Stomach (tissue), 9 donors: ENCODE data around the gene CPA3. TPM values are rescaled to one million over a fixed set of nuclear protein-coding genes. Genes with fewer than 3 reads are reported as not detected.

Experiments used
- DNase-seq, 2 donors: peaks; one replicate each; pipeline versions ENCODE4 v3.0.0 to v3.0.0-alpha.2; 2013 to 2019
- H3K27ac ChIP-seq, 5 donors: fragments of 200-600 bp in 4 of 5; sonication (generic) in 4 of 5; one replicate each; pipeline ENCODE4 v1.5.1; 2013 to 2019; ENCODE audit warnings: mild to moderate bottlenecking in 1 of 5, moderate library complexity in 1 of 5
- H3K27me3 ChIP-seq, 3 donors: fragments of 200-600 bp; sonication (generic); one replicate each; pipeline ENCODE4 v1.5.1; 2017 to 2019; ENCODE audit warnings: mixed run types in 1 of 3
- H3K36me3 ChIP-seq, 4 donors: fragments of 200-600 bp; sonication (generic); 1 replicate in 3 of 4; 2 replicates in 1 of 4; pipeline ENCODE4 v1.5.1; 2016 to 2019
- H3K4me1 ChIP-seq, 4 donors: fragments of 200-600 bp; sonication (generic); one replicate each; pipeline ENCODE4 v1.5.1; 2016 to 2019
- H3K4me3 ChIP-seq, 4 donors: fragments of 200-600 bp; sonication (generic) in 3 of 4; one replicate each; pipeline ENCODE4 v1.5.1; 2016 to 2019; ENCODE audit warnings: mild to moderate bottlenecking in 1 of 4
- H3K9me3 ChIP-seq, 4 donors: fragments of 200-600 bp; sonication (generic); one replicate each; pipeline ENCODE4 v1.5.1; 2016 to 2019
- EP300 ChIP-seq: sonication (generic); formaldehyde crosslinking; IDR thresholded peaks from one replicate; pipeline ENCODE4 v1.6.1; 2017; ENCODE audit warnings: antibody characterized with exemption
- POLR2A ChIP-seq, 4 donors: fragments of 450-650 bp; IDR thresholded peaks; one replicate each; pipeline ENCODE4 v1.6.1; 2016; ENCODE audit warnings: antibody characterized with exemption in 4 of 4, control low read depth in 2 of 4, mild to moderate bottlenecking in 1 of 4, moderate library complexity in 1 of 4
- POLR2AphosphoS5 ChIP-seq, 3 donors: sonication (generic); formaldehyde crosslinking; IDR thresholded peaks; one replicate each; pipeline ENCODE4 v1.6.1; 2016; ENCODE audit warnings: antibody characterized with exemption in 3 of 3
- WGBS, 5 donors: extraction: QIAGEN DNeasy Blood & Tissue Kit in 3 of 5; methylation state at CpG; one replicate each; pipeline versions ENCODE4 v1.1.5 to v1.1.7; 2013 to 2018; 5-methylcytosine and 5-hydroxymethylcytosine counted together
- intact Hi-C: fragments of 100-400 bp; cut with DNase I; formaldehyde crosslinking; loops from one replicate; pipeline ENCODE4 v1.15.1; 2023; ENCODE audit warnings: low total_unique reads
- polyA plus RNA-seq, 3 donors: library from polyadenylated mRNA; stranded (reverse); fragments of 200-250 nt; gene quantifications; one replicate each; pipeline ENCODE4 v1.2.3, GENCODE V29; 2013
- total RNA-seq, 5 donors: library from RNA; depleted of rRNA; stranded (reverse); fragments of >200 nt; gene quantifications; one replicate each; pipeline versions ENCODE4 v1.1.0 to v1.2.3, GENCODE V29; 2014 to 2016
- TF ChIP-seq, protein P1 (sequence below), 7 experiments: fragments of 450-650 bp in 4 of 7; fragments of 200-600 bp in 3 of 7; sonication (generic) in 3 of 7; IDR thresholded peaks; one replicate each; pipeline ENCODE4 v1.5.1; 2016 to 2019; ENCODE audit warnings: antibody characterized with exemption in 7 of 7, control low read depth in 2 of 7, mild to moderate bottlenecking in 1 of 7
- donor health status: healthy with polysubstance abuse.
- donor health status: Bipolar disorder and iron deficiency.
- donor health status: healthy.

Gene CPA3
- total and polyA plus RNA-seq, 8 donors = 1.1 to 29.6 (median 19.8) TPM; not detected in 3

DNA sequence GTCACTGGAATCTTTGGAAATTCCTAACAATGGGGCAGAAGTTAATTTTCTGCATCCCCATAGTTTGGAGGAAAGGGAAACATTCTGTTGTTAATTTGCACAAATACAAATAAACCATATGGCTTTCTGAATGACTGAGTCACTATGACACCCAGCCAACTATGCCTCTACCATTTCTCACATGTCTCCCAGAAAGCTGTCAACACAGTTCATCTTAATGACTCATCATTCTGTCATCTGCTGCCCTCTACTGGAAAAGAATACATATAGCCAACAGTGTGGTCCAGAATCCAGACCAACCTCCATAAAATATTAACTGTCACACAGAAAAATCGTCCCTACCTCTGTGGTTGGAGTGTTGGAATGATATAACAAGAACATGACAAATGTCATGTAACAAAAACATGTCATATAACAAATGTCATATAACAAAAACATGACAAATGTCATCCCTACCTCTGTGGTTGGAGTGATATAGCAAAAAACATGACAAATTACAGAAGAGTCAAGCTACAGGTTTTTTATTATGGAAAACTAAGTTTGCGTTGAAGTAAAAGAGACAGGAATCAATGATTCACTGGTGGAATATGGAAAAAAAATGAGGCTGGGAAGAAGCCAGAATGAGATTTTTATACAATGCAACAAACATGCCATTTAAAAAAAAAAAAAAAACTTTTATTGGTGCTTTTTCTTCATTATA lies 78.6 kb downstream of the CPA3 start:
- Histone ChIP-seq H3K4me1 (no peaks in the 10 kb centered on the region), H3K4me3 (no peak overlapping the region), H3K27me3 (no peaks in the 10 kb centered on the region), H3K36me3 (no peaks in the 10 kb centered on the region), H3K9me3 (no peaks in the 10 kb centered on the region), H3K27ac (no peak overlapping the region)
- 0 to 44% (median 32%) methylated on average over 2 of the region's 2 CpGs for WGBS, 5 donors
- peak in 1 of 2 donors; percentile 73 for DNase-seq
- intact Hi-C loops = no loop called here
- TF ChIP-seq, protein P1, sequence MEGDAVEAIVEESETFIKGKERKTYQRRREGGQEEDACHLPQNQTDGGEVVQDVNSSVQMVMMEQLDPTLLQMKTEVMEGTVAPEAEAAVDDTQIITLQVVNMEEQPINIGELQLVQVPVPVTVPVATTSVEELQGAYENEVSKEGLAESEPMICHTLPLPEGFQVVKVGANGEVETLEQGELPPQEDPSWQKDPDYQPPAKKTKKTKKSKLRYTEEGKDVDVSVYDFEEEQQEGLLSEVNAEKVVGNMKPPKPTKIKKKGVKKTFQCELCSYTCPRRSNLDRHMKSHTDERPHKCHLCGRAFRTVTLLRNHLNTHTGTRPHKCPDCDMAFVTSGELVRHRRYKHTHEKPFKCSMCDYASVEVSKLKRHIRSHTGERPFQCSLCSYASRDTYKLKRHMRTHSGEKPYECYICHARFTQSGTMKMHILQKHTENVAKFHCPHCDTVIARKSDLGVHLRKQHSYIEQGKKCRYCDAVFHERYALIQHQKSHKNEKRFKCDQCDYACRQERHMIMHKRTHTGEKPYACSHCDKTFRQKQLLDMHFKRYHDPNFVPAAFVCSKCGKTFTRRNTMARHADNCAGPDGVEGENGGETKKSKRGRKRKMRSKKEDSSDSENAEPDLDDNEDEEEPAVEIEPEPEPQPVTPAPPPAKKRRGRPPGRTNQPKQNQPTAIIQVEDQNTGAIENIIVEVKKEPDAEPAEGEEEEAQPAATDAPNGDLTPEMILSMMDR (IDR thresholded peaks at IDR 0.05) = peak in 5 of 7 experiments; percentile 35 to 75 (median 67)
- TF ChIP-seq POLR2A (IDR thresholded peaks at IDR 0.05) = no peak
- TF ChIP-seq POLR2AphosphoS5 (IDR thresholded peaks at IDR 0.05) = peak in 1 of 3 donors; percentile 47
- no peak for TF ChIP-seq EP300

DNA sequence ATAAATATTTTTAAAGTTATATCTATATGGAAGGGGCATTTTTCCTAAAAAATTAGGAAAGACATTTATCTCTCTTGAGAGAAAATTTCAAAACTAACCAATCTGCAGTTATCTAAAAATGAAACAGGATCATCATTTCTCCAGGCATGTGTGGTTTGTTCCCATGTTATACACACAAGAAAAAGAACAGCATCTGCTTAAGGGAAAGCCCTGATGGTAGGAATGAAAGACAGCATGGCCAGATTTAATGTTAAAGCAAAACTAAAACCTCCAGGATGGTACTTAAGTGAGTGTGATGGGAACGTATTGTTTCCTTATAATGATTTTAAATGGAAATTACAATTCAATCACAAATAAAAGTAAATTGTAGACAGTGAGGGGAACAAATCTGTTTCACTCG lies 80.0 kb downstream of the CPA3 start:
- no peak for DNase-seq
- no peaks in the 10 kb centered on the region for H3K36me3 ChIP-seq
- no peak for TF ChIP-seq POLR2A (IDR thresholded peaks at IDR 0.05)
- no peak for TF ChIP-seq EP300
- TF ChIP-seq, protein P1 (IDR thresholded peaks at IDR 0.05) = no peak
- TF ChIP-seq POLR2AphosphoS5 (IDR thresholded peaks at IDR 0.05) = no peak
- intact Hi-C loops = loop anchor here (5.0 kb wide), 1 partner anchor 83 kb away; no protein-coding TSS in a partner anchor
- H3K27me3 ChIP-seq = no peaks in the 10 kb centered on the region
- H3K9me3 ChIP-seq = no peaks in the 10 kb centered on the region
- H3K27ac ChIP-seq = no peak overlapping the region
- 86 to 95% (median 89%) methylated on average over 2 of the region's 2 CpGs for WGBS, 5 donors
- H3K4me3 ChIP-seq = no peak overlapping the region
- no peaks in the 10 kb centered on the region for H3K4me1 ChIP-seq

Other genes starting within 250 kb of the CPA3 start
- gene AGTR1, start 167.4 kb upstream of the CPA3 start, total RNA-seq = 10 to 100 TPM in 2 of 5 donors, 1 to 10 TPM in 3; 3.2 to 11.0 (median 4.2) TPM
- 1 to 10 TPM in 1 of 3 donors, under 1 TPM in 2; 0.25 to 1.2 (median 0.61) TPM for gene AGTR1, start 167.4 kb upstream of the CPA3 start, polyA plus RNA-seq
- under 1 TPM in 1 of 5 donors, not detected in 4; 0.92 TPM for gene CPB1, start 37.5 kb upstream of the CPA3 start, total RNA-seq
- 10 to 100 TPM in 1 of 3 donors, 1 to 10 TPM in 1, under 1 TPM in 1; 0.70 to 29.2 (median 6.9) TPM for gene CPB1, start 37.5 kb upstream of the CPA3 start, polyA plus RNA-seq
- gene GYG1, start 126.2 kb downstream of the CPA3 start, total RNA-seq = 100 to 1,000 TPM in 1 of 5 donors, 10 to 100 TPM in 3, 1 to 10 TPM in 1; 4.9 to 169 (median 32.1) TPM
- 10 to 100 TPM; 36.5 to 56.5 (median 39.7) TPM for gene GYG1, start 126.2 kb downstream of the CPA3 start, polyA plus RNA-seq
- 10 to 100 TPM in 4 of 5 donors, 1 to 10 TPM in 1; 9.8 to 61.6 (median 45.5) TPM for gene HLTF, start 221.2 kb downstream of the CPA3 start, total RNA-seq
- 1 to 10 TPM; 3.4 to 4.4 (median 4.2) TPM for gene HLTF, start 221.2 kb downstream of the CPA3 start, polyA plus RNA-seq